ENCODE data around the gene SULT1B1.

GRCh38 chr4:69782651-69783310, 22.4 kb upstream of the SULT1B1 start:
- TF ChIP-seq POLR2A (IDR thresholded peaks at IDR 0.05; ENCODE audit: extremely low read depth, insufficient read length): no peak
- TF ChIP-seq CTCF (IDR thresholded peaks at IDR 0.05; ENCODE audit: low read depth, low read length): no peak
- no peak for TF ChIP-seq MAX (IDR thresholded peaks at IDR 0.05; ENCODE audit: low read depth, low read length)
- TF ChIP-seq MYC (IDR thresholded peaks at IDR 0.05; ENCODE audit: low read depth, low read length): no peak

All from NB4 (cell line).